NCI-H2227 (cell line): ENCODE results near the gene ZNF366.

Source experiments
- DNase-seq: peaks from one replicate; lab custom pipeline; 2025; ENCODE audit not compliant: unreplicated experiment; lab: John Stamatoyannopoulos, UW

ZNF366 gene, protein sequence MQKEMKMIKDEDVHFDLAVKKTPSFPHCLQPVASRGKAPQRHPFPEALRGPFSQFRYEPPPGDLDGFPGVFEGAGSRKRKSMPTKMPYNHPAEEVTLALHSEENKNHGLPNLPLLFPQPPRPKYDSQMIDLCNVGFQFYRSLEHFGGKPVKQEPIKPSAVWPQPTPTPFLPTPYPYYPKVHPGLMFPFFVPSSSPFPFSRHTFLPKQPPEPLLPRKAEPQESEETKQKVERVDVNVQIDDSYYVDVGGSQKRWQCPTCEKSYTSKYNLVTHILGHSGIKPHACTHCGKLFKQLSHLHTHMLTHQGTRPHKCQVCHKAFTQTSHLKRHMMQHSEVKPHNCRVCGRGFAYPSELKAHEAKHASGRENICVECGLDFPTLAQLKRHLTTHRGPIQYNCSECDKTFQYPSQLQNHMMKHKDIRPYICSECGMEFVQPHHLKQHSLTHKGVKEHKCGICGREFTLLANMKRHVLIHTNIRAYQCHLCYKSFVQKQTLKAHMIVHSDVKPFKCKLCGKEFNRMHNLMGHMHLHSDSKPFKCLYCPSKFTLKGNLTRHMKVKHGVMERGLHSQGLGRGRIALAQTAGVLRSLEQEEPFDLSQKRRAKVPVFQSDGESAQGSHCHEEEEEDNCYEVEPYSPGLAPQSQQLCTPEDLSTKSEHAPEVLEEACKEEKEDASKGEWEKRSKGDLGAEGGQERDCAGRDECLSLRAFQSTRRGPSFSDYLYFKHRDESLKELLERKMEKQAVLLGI

DNA sequence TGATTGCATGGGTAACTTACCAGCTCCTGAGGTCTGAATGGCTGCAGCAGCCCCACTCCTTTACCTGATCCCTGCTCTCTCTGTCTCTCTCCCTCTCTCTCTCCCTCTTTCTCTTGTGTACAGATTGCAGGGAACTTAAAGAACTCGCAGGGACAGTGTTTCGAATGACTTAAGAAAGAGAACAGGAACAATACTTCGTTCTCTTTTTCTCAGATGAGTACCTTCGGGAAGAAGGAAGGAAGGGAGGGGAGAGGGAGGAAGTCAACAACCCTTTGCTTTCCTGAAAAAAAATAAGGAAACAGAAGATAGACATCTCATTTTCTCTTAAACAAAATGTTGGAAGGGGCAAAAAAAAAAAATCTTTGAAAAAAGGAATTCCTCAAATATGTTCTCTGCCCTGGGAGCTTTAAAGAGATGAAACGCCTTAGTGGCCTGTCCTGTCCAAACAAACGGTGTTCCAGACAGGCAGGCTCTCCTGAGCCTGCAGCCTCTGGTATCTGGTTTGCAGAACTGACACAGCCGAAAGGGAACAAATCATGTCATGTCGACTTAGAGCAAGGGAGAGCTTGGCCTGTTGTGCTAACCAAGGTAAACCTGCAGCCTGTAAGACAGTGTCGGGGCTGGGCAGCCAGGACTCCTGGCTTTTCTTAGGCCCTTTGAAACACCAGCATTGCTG, at the start of gene ZNF366:
ZNF366 (minus strand) TSS at position 180 of the 676 bp plus-strand sequence. CDS start 45,914 bp downstream, outside the sequence.
- no peak for DNase-seq

DNA sequence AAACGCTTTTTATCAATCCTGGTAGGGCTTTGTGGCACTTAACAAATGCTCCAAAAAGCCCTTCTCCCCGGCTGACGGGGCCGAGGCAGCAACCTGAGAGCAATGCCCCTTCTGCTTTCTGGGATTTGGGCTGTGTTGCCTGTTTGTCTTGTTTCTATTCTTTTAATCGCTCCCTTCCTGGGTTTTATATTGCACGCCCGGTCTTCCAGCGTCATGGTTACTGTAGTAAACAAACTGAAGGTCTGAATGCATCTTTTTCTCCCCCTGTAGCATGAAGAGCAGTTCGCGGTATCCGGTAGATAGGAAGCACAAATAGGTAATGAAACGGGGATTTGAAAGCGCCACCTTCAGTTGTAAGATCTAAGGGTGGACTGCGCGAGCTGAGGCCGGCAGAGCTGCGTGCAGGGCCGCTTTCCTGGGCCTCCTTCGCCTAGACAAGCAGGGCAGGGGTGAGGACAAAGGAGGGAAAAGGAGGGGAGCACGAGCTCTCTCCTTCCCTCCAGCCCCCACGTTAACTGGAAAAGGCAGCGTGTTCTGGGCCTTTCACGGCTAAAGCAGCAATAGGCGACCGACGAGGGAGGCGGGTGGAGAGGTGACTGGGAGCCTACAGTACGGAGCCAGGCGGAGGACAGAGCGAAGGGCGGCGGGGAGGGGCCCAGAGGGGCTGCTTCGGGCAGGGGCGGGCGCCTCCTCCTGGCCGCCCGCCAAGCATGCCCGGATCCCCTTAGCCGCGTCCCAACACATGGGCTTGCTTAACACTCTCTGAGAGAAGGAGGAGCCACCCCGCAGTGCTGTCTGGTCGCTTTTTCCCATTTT, 49.3 kb upstream of the ZNF366 start:
- DNase-seq, result peak; percentile 67

DNA sequence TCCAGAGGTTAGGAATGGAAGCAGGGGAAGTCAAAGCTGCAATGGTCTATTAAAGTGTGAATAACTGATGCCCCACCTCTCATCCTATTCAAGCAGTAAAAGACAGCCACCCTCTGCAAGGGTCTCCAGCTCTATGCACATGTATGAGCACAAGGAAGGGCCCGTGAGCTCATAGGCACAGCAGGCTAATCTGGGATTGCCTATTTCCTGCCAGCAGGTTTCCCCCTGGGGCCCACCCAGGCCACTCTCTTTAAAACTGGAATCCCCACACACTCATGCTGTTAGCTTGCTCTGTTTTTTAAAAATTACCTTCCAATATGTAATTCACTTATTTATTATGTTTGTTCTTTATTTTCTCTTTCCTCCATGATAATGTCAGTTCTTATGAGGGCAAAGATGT, 48.7 kb upstream of the ZNF366 start:
- DNase-seq, result peak; percentile 11

DNA sequence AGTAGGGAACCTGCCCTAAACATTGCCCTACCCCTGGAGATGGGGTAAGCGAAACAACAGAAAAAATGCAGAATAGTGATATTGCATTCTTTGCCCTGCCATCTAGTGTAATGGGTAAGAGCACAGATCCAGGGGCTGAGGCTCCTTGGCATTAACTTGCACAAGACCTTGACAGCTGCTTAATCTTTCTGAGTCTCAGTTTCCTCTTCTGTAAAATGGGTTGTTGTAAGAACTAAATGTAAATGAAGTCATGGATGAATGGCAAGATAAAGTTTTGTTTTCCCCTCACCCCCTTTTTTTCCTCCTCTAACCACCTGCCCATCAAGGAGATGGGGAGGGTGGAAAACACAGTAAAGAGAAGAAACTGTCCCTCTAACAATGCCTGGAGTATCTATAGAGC, 47.7 kb upstream of the ZNF366 start:
- no peak for DNase-seq

DNA sequence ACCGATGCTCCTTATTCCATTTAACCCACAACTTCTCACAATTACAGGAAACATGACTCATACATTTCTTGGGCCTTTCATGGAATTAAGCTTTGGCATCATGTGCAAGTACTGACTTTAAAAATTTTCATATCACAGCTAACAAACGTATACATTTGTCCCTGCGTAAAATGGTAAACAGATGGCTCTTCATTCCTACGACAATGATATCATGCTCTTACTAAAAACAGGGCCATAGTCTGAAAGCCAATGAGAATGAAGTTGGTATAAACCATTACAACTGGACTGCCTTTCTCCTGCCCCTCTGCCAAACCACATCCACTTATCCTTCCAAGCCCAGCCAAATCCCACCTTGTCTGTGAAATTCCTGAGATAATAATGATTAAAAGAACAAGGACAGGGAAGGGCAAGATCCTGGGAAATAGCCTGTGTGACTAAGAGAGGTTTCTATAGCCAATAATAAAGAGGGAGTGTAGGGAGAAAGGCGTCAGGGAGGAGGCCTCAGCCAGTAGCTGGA, 44.9 kb upstream of the ZNF366 start:
- no peak for DNase-seq

DNA sequence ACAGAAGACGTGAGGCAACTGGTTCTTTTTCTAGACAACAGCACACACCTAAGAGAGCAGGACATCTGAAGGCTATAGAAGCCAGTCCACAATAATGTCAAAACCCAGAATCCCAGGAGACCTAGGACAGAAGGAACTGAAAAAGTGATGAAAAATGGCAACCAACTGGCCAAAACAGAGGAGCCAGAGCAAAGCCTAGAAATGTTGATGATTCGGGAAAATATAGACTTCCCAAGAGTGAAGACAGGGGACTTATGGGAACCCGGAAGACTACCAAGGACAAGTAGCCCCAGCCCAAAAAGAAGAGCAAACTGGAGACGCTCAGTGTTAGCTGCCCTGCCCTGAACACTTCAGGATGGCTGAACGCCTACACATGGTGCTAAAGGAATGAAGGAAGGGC, 43.4 kb upstream of the ZNF366 start:
- DNase-seq, result no peak

DNA sequence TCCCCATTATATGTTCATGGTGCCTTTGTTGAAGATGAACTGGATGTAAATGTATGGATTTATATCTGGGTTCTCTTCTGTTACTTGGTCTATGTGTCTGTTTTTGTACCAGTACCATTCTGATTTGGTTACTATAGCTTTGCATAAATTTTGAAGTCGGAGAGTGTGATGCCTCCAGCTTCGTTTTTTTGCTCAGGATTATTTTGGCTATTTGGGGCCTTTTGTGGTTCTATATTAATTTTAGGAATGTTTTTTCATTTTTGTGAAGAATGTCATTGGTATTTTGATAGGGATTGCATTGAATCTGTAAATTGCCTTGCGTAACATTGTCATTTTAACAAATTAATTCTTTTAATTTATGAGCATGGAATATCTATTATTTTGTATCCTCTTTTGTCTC, 36.6 kb upstream of the ZNF366 start:
- DNase-seq, result no peak

DNA sequence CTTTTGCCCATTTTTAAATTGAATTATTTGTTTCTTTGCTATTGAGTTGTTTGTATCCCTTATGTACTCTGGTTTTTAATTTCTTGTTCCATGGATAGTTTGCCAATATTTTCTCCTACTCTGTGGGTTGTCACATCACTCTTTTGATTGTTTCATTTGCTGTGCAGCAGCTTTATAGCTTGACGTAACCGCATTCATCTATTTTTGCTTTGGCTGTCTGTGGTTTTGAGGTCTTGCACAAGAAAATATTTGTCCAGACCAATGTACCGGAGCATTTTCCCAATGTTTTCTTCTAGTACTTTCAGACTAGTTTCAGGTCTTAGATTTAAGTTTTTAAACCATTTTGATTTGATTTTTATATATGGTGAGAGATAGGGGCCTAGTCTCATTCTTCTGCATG, 36.2 kb upstream of the ZNF366 start:
- no peak for DNase-seq

DNA sequence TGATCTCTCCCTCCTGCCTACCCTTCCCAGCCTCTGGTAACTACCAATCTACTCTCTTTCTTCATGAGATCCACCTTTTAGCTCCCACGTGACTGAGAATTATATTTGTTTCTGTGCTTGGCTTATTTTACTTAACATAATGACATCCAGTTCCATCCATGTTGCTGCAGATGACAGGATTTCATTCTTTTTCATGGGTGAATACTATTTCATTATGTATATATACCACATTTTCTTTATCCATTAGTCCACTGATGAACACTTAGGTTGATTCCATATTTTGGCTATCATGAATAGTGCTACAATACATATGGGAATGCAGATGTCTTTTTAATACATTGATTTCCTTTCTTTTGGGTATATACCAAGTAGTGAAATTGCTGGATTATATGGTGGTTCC, 35.5 kb upstream of the ZNF366 start:
- no peak for DNase-seq

DNA sequence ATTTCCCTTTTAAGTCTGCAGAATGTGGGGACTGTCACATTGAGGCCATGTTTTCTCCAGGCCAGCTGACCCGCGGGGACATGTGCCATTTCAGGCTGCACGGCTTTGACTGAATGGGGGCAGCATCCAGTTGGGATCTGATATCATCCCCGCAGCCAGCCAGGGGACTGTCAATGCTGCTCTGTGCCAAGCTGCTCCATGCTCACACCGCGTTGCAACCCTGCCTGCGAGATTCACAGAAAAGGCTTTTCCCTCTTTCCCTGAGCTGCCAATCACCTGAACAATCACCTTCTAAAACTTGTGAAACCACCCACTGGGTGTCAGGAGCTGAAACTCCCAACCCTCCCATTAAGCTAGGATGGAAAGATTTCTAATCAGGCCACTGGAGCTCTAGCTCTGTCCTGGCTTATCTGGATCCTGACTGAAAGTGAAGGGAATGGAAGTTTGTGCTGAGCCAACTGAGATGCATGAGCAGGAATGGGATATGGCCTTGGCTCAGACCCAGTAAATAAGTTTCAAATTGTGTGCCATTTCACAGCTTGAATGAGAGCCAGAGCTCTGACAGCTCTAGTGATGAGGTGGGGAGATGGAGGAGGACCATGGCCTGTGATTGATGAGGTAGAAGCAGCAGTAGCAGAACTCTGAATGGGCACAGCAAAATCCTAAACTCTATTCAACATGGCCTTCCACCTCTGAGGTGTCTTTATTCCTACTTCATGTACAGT, 34.5 kb upstream of the ZNF366 start:
- DNase-seq, result no peak

DNA sequence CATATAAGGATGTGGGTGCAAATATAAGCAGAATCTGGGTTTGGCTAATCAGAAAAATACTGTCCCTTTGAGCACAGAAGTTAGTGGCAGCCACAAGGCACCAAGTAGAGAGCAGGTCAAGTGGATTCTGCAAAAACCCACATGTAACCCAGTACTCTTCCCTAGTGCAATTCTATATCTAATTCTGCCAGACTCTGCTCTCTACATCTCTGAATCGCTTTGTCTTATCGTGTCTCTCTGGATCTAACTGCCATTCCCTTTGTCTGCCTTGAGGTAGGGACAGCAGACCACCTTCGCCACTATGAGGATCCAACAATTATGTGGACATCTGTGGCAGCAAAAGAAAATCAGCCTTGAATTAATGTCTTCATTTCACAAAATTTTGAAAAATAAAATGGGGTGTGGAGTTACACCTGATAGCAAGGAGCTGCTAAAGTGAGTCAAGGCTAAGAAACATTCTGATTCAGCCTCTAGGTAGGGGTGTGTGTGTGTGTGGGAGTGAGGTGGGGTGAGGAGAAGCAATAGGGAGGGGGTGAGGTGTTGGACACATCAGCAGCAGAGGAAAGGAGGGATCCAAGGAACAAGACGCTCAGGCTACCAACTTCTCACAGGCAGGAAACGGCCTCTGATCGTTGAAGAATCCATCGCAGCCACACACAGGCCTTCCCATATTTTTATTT, 33.7 kb upstream of the ZNF366 start:
- DNase-seq, result no peak

DNA sequence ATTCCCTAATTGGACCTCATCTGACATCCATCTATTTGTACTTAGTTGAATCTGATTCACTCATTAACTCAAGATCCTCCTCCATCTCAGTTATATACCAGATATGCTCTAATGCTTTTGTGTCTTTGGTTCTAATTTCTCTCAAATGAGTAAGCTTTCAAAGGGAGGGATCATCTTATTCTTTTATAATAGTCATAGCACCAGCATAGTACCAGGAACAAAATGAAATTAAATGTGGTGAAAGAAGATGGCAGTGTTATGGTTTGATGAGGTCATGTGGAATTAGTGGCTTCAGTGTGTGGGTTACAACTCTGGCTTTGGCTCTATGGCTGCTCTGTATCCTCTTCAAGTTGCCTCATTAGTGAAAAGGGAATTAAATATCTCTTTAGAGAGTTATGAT, 32.5 kb upstream of the ZNF366 start:
- DNase-seq, result no peak

DNA sequence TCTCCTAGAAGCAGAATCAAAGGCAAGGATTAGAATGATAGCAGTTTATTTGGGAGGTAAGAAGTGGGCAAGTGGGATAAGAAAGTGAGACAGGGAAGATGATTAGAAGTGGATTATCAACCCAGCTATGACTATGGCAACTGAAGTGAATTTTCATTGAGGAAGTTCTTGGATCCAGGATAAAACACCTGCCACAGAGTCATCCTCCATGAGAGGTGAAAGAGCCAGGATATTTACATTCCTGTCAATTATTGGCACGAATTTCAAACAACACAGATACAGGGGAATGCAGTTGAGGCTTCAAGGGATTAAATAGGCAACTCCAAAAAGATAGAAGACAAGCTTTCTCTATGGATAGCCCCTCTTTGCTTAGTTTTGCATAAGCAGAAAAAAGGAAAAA, 31.8 kb upstream of the ZNF366 start:
- DNase-seq, result no peak

DNA sequence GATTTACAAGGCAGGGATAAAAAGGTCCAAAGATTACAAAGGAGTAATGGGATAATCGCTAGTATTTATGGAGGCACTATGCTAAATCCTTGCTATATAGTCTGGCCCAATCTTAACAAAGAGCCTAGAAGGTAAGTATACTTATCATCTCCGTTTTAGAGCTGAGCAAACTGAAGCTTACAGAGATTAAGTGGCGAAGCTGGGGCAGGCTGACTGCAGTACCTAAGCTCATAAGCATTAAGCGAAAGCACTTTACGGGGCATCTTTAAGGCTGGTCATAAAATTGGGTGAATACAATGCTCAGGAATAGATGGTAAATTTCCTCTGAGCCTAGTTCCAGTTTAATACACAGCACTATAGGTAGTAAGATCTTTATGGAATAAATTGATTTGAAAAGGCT, 30.0 kb upstream of the ZNF366 start:
- no peak for DNase-seq

DNA sequence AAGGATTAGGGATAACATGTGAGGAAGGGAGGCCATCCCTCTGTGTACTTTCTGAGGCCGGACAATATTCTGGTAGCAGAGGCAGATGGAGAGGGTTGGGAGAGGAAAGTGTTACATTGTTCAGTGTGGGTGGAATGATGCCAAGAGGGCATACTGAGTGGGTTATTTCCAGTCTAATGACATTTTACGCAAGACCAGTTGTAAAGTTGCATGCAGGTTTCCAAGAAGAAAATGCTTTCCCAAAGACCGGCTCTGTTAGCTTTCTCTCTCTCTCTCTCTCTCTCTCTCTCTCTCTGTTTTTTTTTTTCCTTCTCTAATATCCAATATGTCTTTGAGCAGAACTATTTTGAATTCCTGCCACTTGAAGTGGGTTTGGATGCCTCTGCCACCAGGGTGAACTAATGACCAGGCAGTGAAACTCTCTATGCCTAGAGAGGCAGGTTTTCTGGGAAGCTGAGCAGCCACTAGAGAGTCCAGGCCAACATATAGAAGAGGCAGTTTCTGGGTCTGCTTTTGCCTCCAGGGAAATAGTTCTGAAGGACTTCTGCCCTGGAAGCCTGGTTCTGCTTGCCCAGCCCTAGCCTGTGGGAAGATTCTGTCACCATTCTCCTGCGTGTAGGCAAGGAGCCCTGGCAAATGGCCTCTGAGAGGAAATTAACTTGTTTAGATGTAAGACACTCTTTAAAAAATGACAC, 24.4 kb upstream of the ZNF366 start:
- no peak for DNase-seq

DNA sequence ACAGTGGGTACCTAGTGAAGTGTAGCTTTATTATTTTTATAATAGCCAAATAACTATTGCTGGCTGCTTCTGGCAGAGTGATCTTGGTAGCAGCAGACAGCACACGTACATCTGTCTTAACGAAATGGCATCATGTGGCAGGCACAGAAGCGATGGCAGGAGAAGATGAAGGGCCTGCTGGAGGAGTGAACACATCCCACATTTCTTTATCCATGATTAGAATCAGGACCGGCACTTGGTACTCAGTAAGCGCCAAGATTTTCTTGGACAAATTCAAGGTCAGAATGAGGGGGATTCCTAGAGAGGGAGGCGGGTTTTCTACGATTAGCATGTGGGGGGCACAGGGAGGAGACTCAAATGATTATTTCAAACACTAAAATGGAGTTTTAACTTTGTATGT, 23.0 kb upstream of the ZNF366 start:
- DNase-seq, result no peak

DNA sequence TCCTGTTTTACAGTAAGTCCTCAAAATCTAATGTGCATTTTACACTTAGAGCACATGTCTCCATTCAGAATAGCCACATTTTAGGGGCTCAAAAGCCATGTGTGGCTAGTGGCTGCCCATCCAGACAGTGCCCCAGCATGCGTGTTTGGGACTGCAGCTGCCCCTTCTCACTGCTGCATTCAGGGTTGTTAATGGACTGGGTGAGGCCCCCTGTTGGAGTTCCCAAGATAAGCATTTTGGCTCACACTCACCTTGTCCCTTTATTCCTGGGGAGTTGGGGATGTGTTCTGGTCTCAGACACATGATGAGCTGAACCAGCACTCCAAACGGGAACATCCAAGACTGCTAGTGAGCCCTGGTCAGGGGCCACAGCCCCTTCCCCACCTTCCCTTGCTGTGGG, 22.2 kb upstream of the ZNF366 start:
- no peak for DNase-seq

DNA sequence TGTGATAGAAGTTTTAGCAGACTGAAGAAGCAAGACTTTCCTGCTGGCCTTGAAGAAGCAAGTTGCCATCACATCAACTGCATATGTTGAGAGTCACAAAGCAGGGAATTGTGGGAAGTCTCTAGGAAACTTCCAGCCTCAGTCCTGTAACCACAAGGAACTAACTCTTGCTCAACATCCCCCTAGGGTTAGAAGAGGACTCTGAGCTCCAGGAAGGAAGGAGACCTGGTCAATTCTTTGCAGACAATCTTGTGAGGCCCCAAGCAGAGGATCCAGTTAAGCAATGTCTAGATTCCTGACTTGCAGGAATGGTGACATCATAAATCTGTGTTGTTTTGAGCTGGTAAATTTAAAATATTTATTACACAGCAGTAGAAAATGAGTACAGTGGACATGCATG, 18.6 kb upstream of the ZNF366 start:
- DNase-seq, result no peak

DNA sequence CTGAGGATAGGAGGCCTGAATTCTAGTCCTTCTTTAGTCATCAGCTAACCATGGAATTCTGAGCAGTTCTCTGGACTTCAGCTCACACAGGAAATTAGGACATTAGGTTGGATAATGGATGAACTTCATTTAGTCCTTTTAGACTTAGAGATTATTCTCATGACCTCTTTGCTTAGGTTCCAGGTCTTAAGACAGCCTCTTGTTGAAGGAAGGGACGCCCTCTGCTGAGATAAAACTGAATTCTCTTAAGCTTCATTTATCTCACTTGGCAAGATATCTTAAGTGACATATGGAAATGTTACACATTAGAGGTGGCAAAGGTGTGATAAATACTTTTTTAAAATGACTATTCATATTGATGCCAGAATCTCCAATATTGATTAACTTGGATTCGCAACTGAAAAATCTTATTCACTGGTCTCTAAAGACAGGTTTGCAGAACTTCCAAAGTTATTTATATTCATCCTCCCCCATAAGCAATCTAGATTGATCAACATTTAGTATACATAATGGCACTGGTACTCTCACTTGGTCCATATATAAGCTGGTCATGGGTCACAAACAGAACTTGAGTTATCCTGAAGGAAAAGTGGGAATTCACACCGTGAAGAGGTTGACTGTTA, 16.9 kb upstream of the ZNF366 start:
- peak; percentile 8 for DNase-seq
